GM12874 (cell line): Measurements from ENCODE around the gene PTPN4.

ENCODE experiments used
- TF ChIP-seq, protein P1 (sequence below): IDR thresholded peaks from 2 replicates; pipeline ENCODE4 v1.5.1; 2011; ENCODE audit warnings: low read depth, mild to moderate bottlenecking, control low read depth, low read length, moderate library complexity; ENCODE audit not compliant: insufficient read depth

PTPN4 gene

GRCh38 chr2:119795309-119796303 lies 35.9 kb downstream of the PTPN4 start:
- TF ChIP-seq, protein P1, sequence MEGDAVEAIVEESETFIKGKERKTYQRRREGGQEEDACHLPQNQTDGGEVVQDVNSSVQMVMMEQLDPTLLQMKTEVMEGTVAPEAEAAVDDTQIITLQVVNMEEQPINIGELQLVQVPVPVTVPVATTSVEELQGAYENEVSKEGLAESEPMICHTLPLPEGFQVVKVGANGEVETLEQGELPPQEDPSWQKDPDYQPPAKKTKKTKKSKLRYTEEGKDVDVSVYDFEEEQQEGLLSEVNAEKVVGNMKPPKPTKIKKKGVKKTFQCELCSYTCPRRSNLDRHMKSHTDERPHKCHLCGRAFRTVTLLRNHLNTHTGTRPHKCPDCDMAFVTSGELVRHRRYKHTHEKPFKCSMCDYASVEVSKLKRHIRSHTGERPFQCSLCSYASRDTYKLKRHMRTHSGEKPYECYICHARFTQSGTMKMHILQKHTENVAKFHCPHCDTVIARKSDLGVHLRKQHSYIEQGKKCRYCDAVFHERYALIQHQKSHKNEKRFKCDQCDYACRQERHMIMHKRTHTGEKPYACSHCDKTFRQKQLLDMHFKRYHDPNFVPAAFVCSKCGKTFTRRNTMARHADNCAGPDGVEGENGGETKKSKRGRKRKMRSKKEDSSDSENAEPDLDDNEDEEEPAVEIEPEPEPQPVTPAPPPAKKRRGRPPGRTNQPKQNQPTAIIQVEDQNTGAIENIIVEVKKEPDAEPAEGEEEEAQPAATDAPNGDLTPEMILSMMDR: no peak

DNA sequence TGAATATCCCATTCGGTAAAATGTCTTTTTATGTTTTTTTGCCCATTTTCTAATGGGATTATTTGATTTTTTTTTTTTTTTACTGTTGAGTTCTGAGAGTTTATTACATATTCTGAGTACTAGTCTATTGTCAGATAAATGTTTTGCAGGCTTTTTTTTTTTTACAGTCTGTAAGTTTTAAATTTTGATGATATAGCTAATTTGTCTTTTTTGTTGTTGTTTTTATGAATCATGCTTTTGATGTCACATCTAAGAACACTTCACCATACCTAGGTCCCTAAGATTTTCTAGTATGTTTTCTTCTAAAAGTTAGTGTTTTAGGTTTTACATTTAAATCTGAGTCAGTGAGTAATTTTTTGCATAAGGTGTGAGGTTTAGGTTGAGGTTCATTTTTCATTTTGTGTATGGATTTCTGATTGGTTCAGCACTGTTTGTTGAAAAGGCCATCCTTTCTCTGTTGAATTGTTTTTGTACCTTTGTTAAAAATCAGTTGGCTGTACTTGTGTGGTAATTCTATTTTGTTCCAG lies 40.7 kb downstream of the PTPN4 start:
- TF ChIP-seq, protein P1: no peak

GRCh38 chr2:119801040-119801439 lies 41.3 kb downstream of the PTPN4 start:
- TF ChIP-seq, protein P1: no peak

DNA sequence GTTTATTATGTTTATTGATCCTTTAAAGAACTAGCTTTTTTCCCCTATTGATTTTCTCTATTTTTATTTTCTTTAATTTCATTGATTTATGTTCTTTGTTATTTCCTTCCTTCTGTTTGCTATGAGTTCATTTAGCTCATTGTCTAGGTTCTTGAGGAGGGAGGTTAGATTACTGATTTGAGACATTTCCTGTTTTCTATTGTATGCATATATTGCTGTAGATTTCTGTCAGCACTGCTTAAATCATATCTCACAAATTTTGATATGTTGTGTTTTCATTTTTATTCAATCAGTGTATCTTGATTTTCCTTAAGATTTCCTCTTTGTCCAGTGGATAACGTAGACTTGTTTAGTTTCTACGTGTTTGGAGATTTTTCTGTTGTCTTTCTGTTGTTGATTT lies 43.4 kb downstream of the PTPN4 start:
- TF ChIP-seq, protein P1: no peak

DNA sequence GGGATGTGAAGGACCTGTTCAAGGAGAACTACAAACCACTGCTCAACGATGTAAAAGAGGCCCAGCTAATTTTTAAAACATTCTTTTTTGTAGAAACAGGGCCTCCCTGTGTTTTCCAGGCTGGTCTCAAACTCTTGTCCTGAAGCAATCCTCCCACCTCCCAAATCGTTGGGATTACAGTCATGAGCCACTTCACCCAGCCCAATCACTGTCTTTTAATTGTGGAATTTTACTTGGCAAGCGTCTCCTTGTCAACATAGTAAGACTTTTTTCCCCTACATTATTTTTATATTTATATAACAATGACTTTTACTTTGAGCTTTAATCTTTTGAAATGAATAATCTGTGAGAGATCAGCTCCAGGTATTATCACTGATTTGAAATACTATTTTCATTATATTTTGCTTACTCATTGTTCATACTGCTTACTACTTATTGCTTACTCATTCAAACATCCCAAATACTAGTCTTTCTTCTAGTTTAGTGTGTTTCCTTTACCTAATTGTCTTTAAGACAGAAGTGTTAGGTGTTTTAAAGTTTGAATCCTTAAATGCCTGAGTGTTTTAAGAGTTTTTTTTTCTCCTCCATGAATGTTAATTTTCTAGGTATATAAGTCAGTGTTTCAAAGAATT lies 48.9 kb downstream of the PTPN4 start:
- TF ChIP-seq, protein P1: no peak

DNA sequence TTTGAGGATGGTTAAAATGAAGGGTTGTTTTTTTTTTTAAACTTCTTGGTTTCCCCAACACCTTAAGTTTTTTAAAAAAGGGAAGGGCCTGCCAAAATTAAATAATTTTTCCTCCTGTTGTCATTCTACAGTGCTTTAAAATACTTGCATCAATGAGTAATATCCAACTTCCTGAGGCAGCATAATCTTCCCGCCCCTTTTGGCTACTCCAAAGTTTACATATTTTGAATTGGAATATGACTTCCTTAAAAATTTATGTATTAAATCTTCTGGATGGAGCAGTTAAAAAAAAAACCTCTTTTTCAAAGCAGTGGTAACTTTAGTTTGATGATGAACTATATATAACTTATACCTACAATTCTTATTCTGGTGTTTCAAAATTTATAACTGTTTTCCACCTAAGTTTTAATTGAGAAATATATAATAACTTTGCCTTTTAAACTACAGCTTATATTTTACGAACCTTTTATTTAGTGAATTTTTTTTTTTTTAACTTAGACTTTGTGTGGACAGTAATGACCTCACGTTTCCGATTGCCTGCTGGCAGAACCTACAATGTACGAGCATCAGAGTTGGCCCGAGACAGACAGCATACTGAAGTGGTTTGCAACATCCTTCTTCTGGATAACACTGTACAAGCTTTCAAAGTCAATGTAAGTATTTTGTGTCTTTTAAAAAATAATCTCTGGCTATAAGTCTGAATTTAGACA lies 49.8 kb downstream of the PTPN4 start:
- TF ChIP-seq, protein P1: no peak
